AG09309 (cell line): ENCODE measurements around the gene OR51V1.

ENCODE experiments used
- DNase-seq: peaks from one replicate; pipeline ENCODE4 v3.0.0-alpha.2; 2010; ENCODE audit warnings: low read depth
- H3K4me3 ChIP-seq: 2 replicates; pipeline ENCODE4 v1.5.1; 2011; ENCODE audit warnings: mild to moderate bottlenecking, low read depth, low read length, moderate library complexity; ENCODE audit not compliant: control insufficient read depth
- TF ChIP-seq, protein P1 (sequence below): IDR thresholded peaks from 2 replicates; pipeline ENCODE4 v1.5.1; 2011; ENCODE audit warnings: mild to moderate bottlenecking, low read depth, low read length, inconsistent platforms; ENCODE audit not compliant: insufficient read depth, control insufficient read depth; ENCODE audit errors: missing control alignments

The OR51V1 gene

DNA sequence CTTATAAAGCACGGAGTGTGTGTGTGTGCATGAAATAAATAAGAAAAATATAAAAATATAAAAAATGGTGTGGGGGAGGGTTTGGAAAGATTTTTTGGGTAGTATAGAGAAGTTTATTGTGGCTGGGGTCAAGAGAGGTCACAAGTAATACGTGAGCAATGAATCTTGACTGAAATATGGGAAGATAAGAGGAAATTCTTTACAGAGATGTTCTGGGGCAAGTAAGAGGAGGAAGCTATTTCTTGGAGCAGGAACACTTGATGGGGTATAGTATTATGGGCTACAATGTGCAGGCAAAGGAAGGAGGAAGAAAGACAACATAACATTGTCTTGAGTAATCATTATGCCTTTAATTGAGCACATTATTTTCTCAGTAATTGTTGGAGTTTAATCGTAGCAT, 31.7 kb upstream of the OR51V1 start:
- DNase-seq, result no peak
- H3K4me3 ChIP-seq, result no peak overlapping the region
- TF ChIP-seq, protein P1, sequence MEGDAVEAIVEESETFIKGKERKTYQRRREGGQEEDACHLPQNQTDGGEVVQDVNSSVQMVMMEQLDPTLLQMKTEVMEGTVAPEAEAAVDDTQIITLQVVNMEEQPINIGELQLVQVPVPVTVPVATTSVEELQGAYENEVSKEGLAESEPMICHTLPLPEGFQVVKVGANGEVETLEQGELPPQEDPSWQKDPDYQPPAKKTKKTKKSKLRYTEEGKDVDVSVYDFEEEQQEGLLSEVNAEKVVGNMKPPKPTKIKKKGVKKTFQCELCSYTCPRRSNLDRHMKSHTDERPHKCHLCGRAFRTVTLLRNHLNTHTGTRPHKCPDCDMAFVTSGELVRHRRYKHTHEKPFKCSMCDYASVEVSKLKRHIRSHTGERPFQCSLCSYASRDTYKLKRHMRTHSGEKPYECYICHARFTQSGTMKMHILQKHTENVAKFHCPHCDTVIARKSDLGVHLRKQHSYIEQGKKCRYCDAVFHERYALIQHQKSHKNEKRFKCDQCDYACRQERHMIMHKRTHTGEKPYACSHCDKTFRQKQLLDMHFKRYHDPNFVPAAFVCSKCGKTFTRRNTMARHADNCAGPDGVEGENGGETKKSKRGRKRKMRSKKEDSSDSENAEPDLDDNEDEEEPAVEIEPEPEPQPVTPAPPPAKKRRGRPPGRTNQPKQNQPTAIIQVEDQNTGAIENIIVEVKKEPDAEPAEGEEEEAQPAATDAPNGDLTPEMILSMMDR, result no peak

DNA sequence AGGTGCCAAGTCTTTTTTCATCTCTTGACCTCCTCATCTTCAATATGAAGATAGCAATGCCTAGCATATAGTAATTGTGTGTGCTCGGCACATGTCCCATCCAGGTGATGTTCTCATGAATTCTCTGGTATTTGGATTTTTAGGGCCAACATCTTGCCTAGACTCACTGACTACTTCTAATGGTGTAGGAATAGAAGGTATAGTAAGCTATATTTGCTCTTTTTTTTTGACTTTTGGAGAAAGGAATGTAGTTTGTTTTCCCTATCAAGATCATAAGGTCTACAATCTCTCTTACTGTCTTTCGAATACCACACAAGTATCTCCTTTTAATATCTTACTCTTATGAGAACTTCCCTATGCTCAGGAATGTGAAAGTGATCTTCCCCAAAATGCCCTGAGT, 30.6 kb upstream of the OR51V1 start:
- TF ChIP-seq, protein P1, result no peak
- DNase-seq, result no peak
- H3K4me3 ChIP-seq, result no peak overlapping the region

DNA sequence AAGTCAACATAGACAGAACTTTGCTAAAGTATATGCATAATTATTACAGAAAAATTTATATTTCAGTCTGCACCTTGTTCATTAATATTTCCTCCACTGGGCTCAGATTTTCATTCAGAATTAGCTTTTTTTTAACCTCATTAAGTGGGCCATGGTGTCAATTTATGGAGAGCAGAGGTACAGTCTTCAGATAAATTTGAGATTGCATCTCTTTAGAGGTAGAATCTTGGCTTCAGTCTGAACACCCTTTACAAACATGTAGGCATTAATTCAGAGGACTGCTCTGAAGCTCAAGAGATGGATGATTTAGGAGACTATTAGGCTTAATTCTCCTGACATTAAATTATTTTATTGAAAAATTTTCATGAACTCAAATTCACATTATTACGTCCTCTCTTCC, 29.8 kb upstream of the OR51V1 start:
- TF ChIP-seq, protein P1, result no peak
- no peak for DNase-seq
- H3K4me3 ChIP-seq, result no peak overlapping the region

DNA sequence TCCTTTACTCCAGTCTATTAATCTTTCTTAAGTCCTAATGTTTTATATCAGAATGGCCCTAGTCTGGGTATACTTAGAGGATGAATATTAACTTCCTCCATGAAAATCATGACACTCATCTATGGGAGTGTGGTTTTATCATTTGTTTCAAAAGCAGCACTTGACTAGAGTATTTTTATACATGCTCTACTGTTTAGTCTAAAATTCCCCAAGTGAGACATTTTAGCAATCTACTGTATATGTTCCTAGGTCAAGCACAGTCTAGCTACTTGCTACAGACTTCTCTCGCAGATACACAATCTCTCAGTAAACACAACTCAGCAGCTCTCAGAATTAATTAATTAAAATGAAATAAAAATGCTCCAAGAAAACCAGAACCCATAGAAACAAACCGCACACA, 29.3 kb upstream of the OR51V1 start:
- H3K4me3 ChIP-seq, result no peak overlapping the region
- DNase-seq, result no peak
- TF ChIP-seq, protein P1, result no peak

DNA sequence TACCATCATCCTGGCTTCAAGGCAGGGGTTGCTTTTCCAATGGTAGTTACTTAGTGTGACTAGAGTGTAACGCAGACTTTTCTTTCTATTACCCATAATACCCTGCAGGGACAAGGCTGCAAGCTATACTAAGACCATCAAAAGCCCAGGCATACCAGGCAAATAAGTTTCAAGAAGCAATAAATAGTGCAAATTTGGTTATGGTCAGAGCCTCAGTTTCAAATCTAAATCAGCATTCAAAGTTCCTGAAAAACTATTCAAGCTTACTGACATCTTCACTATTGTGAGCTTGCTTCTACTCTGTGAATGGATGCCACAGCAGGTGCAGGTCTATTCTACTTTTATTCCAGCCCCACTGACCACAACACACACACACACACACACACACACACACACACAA, 28.9 kb upstream of the OR51V1 start:
- no peak for DNase-seq
- no peak overlapping the region for H3K4me3 ChIP-seq
- TF ChIP-seq, protein P1, result no peak

DNA sequence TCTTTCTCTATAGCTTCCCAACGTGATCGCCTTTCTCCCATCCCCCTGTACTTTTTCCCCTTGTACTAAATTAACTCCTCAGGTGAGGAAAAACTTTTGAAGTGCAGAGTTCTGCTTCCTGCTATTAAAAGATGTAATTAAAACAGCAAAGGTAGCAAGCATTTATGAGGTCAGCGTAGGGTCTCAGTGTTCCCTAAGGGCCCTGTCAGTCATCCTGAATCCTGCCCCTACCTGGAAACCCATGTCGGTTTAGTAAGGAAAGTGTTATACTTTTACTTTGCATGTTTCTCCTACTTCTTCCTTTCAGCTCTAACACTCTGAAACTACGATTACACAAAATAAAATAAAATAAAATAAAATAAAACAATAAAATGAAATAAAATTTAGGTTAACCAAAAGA, 27.6 kb upstream of the OR51V1 start:
- TF ChIP-seq, protein P1, result no peak

DNA sequence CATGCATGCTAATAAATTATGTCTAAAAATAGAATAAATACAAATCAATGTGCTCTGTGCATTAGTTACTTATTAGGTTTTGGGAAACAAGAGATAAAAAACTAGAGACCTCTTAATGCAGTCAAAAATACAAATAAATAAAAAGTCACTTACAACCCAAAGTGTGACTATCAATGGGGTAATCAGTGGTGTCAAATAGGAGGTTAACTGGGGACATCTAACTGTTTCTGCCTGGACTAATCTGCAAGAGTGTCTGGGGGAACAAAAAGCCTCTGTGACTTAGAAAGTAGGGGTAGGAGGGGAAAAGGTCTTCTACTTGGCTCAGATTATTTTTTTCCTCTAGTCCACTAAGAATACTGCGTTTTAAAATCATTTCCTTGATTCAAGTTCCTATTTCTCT, 27.2 kb upstream of the OR51V1 start:
- no peak for DNase-seq
- no peak overlapping the region for H3K4me3 ChIP-seq
- TF ChIP-seq, protein P1, result no peak

More for the DNA sequence above, 27.6 kb upstream of the OR51V1 start:
- H3K4me3 ChIP-seq, result no peak overlapping the region
- no peak for DNase-seq
